HepG2 (cell line): ENCODE results near the gene NINJ2. TPM values are rescaled to one million over a fixed set of nuclear protein-coding genes. Genes with fewer than 3 reads are reported as not detected.
A peak's percentile ranks its signal among the peaks of the same experiment; 100 is the strongest.

Experiments used
- ZSCAN21 ChIP-seq: sonication (generic); formaldehyde crosslinking; IDR thresholded peaks from 2 replicates; pipeline ENCODE4 v1.8.0; 2022; ENCODE audit warnings: mild to moderate bottlenecking, missing genetic modification reagents, moderate library complexity, borderline replicate concordance
- polyA plus RNA-seq, 8 experiments: library from polyadenylated mRNA; depleted of rRNA in 3 of 8; stranded (reverse) in 7 of 8; unstranded in 1 of 8; fragments of >200 nt; fragmentation: Illumina TruSeq in 4 of 8; extraction: Trizol in 4 of 8; gene quantifications; 2 replicates each; pipeline versions ENCODE4 v1.2.1 to v1.2.3, GENCODE V29; 2011 to 2016; ENCODE audit warnings: low read depth in 4 of 8, missing spikeins in 1 of 8, mixed read lengths in 1 of 8; ENCODE audit not compliant: insufficient read depth in 1 of 8
- total RNA-seq, 5 experiments: library from RNA; depleted of rRNA; stranded (reverse); fragments of >200 nt; fragmentation: Illumina TruSeq; extraction: Trizol; gene quantifications; 2 replicates each; pipeline ENCODE4 v1.2.3, GENCODE V29; 2016; ENCODE audit warnings: low read depth in 1 of 5
- TF ChIP-seq, protein P1 (sequence below): sonication (generic); formaldehyde crosslinking; IDR thresholded peaks from 2 replicates; pipeline ENCODE4 v1.4.0; 2020; ENCODE audit warnings: mild to moderate bottlenecking, missing genetic modification reagents, borderline replicate concordance
- TF ChIP-seq, protein P2 (sequence below): sonication (generic); formaldehyde crosslinking; IDR thresholded peaks from 2 replicates; pipeline ENCODE4 v1.5.0; 2020; ENCODE audit warnings: mild to moderate bottlenecking, missing genetic modification reagents, borderline replicate concordance
- TF ChIP-seq, protein P3 (sequence below): sonication (generic); formaldehyde crosslinking; IDR thresholded peaks from 2 replicates; pipeline ENCODE4 v1.8.0; 2023; ENCODE audit warnings: mild to moderate bottlenecking, missing genetic modification reagents

Gene NINJ2
- total and polyA plus RNA-seq, 2 of the 13 experiments (the other 11 are each of a cell fraction or from before 2014, with no cell fraction given), result 0.62 to 3.8 TPM

DNA sequence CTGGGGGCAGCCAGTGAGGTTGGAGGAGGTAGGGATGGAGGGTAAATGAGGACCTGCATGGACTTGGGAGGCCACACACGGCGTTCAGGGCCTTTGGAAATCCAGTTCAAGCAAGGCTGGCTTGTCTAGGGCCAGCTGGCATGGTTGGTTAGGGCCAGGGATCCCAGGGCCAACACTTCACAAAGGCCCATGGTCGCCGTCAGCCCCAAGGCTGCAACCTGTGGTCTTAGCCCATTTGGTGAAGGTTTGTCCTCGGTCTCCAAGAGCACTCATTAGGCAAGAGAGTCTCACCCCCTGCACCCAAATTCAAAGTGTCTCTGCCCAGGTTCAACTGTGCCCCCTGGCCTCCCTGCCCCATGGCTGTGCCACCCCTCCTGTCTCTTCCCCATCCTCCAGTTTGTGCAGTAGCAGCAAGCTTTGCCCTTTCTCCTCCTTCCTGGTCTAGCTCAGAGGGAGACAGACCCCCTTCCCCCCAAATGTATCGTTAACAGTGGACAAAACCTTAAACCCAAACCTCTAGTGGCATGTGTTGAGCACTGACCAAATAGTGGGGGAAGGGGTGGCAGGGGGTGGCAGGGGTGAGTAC, 94.1 kb downstream of the NINJ2 start (continued):
- TF ChIP-seq, protein P1, sequence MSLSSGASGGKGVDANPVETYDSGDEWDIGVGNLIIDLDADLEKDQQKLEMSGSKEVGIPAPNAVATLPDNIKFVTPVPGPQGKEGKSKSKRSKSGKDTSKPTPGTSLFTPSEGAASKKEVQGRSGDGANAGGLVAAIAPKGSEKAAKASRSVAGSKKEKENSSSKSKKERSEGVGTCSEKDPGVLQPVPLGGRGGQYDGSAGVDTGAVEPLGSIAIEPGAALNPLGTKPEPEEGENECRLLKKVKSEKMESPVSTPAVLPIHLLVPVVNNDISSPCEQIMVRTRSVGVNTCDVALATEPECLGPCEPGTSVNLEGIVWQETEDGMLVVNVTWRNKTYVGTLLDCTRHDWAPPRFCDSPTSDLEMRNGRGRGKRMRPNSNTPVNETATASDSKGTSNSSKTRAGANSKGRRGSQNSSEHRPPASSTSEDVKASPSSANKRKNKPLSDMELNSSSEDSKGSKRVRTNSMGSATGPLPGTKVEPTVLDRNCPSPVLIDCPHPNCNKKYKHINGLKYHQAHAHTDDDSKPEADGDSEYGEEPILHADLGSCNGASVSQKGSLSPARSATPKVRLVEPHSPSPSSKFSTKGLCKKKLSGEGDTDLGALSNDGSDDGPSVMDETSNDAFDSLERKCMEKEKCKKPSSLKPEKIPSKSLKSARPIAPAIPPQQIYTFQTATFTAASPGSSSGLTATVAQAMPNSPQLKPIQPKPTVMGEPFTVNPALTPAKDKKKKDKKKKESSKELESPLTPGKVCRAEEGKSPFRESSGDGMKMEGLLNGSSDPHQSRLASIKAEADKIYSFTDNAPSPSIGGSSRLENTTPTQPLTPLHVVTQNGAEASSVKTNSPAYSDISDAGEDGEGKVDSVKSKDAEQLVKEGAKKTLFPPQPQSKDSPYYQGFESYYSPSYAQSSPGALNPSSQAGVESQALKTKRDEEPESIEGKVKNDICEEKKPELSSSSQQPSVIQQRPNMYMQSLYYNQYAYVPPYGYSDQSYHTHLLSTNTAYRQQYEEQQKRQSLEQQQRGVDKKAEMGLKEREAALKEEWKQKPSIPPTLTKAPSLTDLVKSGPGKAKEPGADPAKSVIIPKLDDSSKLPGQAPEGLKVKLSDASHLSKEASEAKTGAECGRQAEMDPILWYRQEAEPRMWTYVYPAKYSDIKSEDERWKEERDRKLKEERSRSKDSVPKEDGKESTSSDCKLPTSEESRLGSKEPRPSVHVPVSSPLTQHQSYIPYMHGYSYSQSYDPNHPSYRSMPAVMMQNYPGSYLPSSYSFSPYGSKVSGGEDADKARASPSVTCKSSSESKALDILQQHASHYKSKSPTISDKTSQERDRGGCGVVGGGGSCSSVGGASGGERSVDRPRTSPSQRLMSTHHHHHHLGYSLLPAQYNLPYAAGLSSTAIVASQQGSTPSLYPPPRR (CRISPR knock-in tag), result peak; percentile 10; the same call in 1 of the 2 replicates
- TF ChIP-seq, protein P2, sequence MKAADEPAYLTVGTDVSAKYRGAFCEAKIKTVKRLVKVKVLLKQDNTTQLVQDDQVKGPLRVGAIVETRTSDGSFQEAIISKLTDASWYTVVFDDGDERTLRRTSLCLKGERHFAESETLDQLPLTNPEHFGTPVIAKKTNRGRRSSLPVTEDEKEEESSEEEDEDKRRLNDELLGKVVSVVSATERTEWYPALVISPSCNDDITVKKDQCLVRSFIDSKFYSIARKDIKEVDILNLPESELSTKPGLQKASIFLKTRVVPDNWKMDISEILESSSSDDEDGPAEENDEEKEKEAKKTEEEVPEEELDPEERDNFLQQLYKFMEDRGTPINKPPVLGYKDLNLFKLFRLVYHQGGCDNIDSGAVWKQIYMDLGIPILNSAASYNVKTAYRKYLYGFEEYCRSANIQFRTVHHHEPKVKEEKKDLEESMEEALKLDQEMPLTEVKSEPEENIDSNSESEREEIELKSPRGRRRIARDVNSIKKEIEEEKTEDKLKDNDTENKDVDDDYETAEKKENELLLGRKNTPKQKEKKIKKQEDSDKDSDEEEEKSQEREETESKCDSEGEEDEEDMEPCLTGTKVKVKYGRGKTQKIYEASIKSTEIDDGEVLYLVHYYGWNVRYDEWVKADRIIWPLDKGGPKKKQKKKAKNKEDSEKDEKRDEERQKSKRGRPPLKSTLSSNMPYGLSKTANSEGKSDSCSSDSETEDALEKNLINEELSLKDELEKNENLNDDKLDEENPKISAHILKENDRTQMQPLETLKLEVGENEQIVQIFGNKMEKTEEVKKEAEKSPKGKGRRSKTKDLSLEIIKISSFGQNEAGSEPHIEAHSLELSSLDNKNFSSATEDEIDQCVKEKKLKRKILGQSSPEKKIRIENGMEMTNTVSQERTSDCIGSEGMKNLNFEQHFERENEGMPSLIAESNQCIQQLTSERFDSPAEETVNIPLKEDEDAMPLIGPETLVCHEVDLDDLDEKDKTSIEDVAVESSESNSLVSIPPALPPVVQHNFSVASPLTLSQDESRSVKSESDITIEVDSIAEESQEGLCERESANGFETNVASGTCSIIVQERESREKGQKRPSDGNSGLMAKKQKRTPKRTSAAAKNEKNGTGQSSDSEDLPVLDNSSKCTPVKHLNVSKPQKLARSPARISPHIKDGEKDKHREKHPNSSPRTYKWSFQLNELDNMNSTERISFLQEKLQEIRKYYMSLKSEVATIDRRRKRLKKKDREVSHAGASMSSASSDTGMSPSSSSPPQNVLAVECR (CRISPR knock-in tag), result peak; percentile 10; the same call in 1 of the 2 replicates
- 0 out of 2 replicates have a peak, but pooled peaks have one; percentile 33 for TF ChIP-seq ZSCAN21 (CRISPR knock-in tag)
- TF ChIP-seq, protein P3, sequence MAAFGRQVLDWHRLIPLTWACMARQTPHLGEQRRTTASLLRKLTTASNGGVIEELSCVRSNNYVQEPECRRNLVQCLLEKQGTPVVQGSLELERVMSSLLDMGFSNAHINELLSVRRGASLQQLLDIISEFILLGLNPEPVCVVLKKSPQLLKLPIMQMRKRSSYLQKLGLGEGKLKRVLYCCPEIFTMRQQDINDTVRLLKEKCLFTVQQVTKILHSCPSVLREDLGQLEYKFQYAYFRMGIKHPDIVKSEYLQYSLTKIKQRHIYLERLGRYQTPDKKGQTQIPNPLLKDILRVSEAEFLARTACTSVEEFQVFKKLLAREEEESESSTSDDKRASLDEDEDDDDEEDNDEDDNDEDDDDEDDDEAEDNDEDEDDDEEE (CRISPR knock-in tag), result 0 out of 2 replicates have a peak, but pooled peaks have one; percentile 31
